BE2C (cell line): ENCODE measurements around the gene NELL2. TPM values are rescaled to one million over a fixed set of nuclear protein-coding genes. Genes with fewer than 3 reads are reported as not detected.
"Not testable (repeated sequence)": the region's sequence is repeated elsewhere in the genome, so short reads cannot be mapped to it uniquely, and the experiment has no call there.

ENCODE experiments used
- DNase-seq: peaks from one replicate; pipeline ENCODE4 v3.0.0-alpha.2; 2020
- H3K27me3 ChIP-seq: fragments of 250-450 bp; sonication (Bioruptor Pico); 2 replicates; pipeline ENCODE4 v1.5.1; 2020; ENCODE audit warnings: mild to moderate bottlenecking
- H3K36me3 ChIP-seq: fragments of 250-450 bp; sonication (Bioruptor Pico); 2 replicates; pipeline ENCODE4 v1.5.1; 2020; ENCODE audit warnings: mild to moderate bottlenecking
- H3K4me1 ChIP-seq: fragments of 250-450 bp; sonication (Bioruptor Pico); 2 replicates; pipeline ENCODE4 v1.5.1; 2020
- H3K4me3 ChIP-seq: 2 replicates; pipeline ENCODE4 v1.5.1; 2011; ENCODE audit warnings: low read depth, low read length
- H3K9me3 ChIP-seq: fragments of 250-450 bp; sonication (Bioruptor Pico); 2 replicates; pipeline ENCODE4 v1.5.1; 2020
- CTCF ChIP-seq: IDR thresholded peaks from 2 replicates; pipeline ENCODE4 v1.5.1; 2012; ENCODE audit warnings: mild to moderate bottlenecking, low read depth, low read length
- polyA plus RNA-seq: library from polyadenylated mRNA; unstranded; fragments of >200 nt; gene quantifications from one replicate; pipeline ENCODE4 v1.2.1, GENCODE V29; 2012; ENCODE audit warnings: low read depth, missing spikeins; ENCODE audit not compliant: insufficient read length, insufficient read depth

NELL2 gene
- polyA plus RNA-seq, result 1.0 TPM

- Histone ChIP-seq H3K4me3 (peak within 1 kb of the TSS; percentile 39), H3K4me1 (no peaks in the 10 kb centered on the region), H3K9me3 (no peaks in the 10 kb centered on the region), H3K27me3 (peaks cover 36% of the 10 kb centered on the region), H3K36me3 (no peaks in the 10 kb centered on the region)
- DNase-seq, result peak; percentile 48
- no peak for TF ChIP-seq CTCF
Observed at GRCh38 chr12:44875954-44876543, at the start of gene NELL2. TSS of gene NELL2 (minus strand) at chr12:44876315. CDS start at chr12:44875869, 446 bp downstream.

- Histone ChIP-seq H3K36me3 (no peaks in the 10 kb centered on the region), H3K27me3 (no peaks in the 10 kb centered on the region), H3K4me3 (no peak overlapping the region), H3K4me1 (no peaks in the 10 kb centered on the region), H3K9me3 (no peaks in the 10 kb centered on the region)
- no peak for DNase-seq
- no peak for TF ChIP-seq CTCF
Observed at GRCh38 chr12:44921736-44922135, 45.6 kb upstream of the NELL2 start.

GRCh38 chr12:44917141-44917540, 41.0 kb upstream of the NELL2 start:
- Histone ChIP-seq H3K4me1 (no peaks in the 10 kb centered on the region), H3K27me3 (no peaks in the 10 kb centered on the region), H3K9me3 (no peaks in the 10 kb centered on the region), H3K36me3 (no peaks in the 10 kb centered on the region), H3K4me3 (no peak overlapping the region)
- no peak for TF ChIP-seq CTCF
- DNase-seq, result no peak

- H3K4me3 ChIP-seq, result no peak overlapping the region
- no peaks in the 10 kb centered on the region for H3K4me1 ChIP-seq
- no peaks in the 10 kb centered on the region for H3K27me3 ChIP-seq
- H3K36me3 ChIP-seq, result no peaks in the 10 kb centered on the region
- no peak for DNase-seq
- no peaks in the 10 kb centered on the region for H3K9me3 ChIP-seq
- no peak for TF ChIP-seq CTCF
Observed at GRCh38 chr12:44915958-44916357, 39.8 kb upstream of the NELL2 start.

- DNase-seq, result no peak
- no peak for TF ChIP-seq CTCF
- no peak overlapping the region for H3K4me3 ChIP-seq
- no peaks in the 10 kb centered on the region for H3K4me1 ChIP-seq
- no peaks in the 10 kb centered on the region for H3K9me3 ChIP-seq
- H3K36me3 ChIP-seq, result no peaks in the 10 kb centered on the region
- H3K27me3 ChIP-seq, result no peaks in the 10 kb centered on the region
Observed at GRCh38 chr12:44904321-44904720, 28.2 kb upstream of the NELL2 start.

GRCh38 chr12:44898108-44898507, 22.0 kb upstream of the NELL2 start:
- not testable (repeated sequence) for H3K4me1 ChIP-seq, DNase-seq, H3K27me3 ChIP-seq, H3K36me3 ChIP-seq, H3K9me3 ChIP-seq, H3K4me3 ChIP-seq
